ACC112 (cell line): ENCODE data around the gene MGAT5B.

Source experiments
- H2AFZ ChIP-seq: fragments of 200-600 bp; sonication (generic); one replicate; pipeline ENCODE4 v1.6.0; 2017; ENCODE audit warnings: antibody characterized with exemption, low read length; ENCODE audit not compliant: unreplicated experiment
- H3K27ac ChIP-seq: fragments of 200-600 bp; sonication (generic); 2 replicates; pipeline ENCODE4 v1.5.1; 2014; ENCODE audit warnings: low read depth, mild to moderate bottlenecking, antibody characterized with exemption, low read length, moderate library complexity
- H3K27me3 ChIP-seq: fragments of 200-600 bp; sonication (generic); 2 replicates; pipeline ENCODE4 v1.6.1; 2014; ENCODE audit warnings: mild to moderate bottlenecking, antibody characterized with exemption, low read length, moderate library complexity, mixed read lengths; ENCODE audit not compliant: insufficient read depth
- H3K36me3 ChIP-seq: fragments of 200-600 bp; sonication (generic); 2 replicates; pipeline ENCODE4 v1.6.1; 2016; ENCODE audit warnings: mild to moderate bottlenecking, antibody characterized with exemption, low read length, moderate library complexity, mixed read lengths; ENCODE audit not compliant: insufficient read depth
- H3K4me1 ChIP-seq: fragments of 200-600 bp; sonication (generic); one replicate; pipeline ENCODE4 v1.6.1; 2016; ENCODE audit warnings: low read length, mixed read lengths; ENCODE audit not compliant: insufficient read depth, unreplicated experiment, control insufficient read depth
- H3K4me3 ChIP-seq: fragments of 200-600 bp; sonication (generic); 2 replicates; pipeline ENCODE4 v1.5.1; 2014; ENCODE audit warnings: mild to moderate bottlenecking, low read depth, low read length
- H3K79me2 ChIP-seq: fragments of 200-600 bp; sonication (generic); one replicate; pipeline ENCODE4 v1.6.0; 2016; ENCODE audit warnings: low read length; ENCODE audit not compliant: control insufficient read depth, unreplicated experiment, insufficient read depth

Gene MGAT5B

GRCh38 chr17:76903631-76904030, 35.4 kb downstream of the MGAT5B start:
- Histone ChIP-seq H3K27ac (no peak overlapping the region), H3K79me2 (no peaks in the 10 kb centered on the region), H3K27me3 (peaks cover 60% of the 10 kb centered on the region), H3K4me3 (no peak overlapping the region), H3K4me1 (no peaks in the 10 kb centered on the region), H3K36me3 (no peaks in the 10 kb centered on the region), H2AFZ (no peak overlapping the region)

DNA sequence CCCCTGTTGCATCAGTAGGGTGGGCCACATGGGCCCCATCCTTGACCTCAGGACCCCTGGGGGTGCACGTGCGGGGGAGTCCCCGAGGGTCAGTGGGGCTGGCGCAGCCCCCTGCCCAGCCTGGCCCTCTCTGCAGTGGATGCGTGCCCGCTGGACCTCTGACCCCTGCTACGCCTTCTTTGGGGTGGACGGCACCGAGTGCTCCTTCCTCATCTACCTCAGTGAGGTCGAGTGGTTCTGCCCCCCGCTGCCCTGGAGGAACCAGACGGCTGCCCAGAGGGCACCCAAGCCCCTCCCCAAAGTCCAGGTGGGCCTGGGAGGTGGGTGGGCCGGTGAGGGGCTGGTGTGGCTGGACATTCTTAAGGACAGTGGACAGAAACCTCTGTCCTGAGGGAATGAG, 35.9 kb downstream of the MGAT5B start:
- H3K27me3 ChIP-seq: peaks cover 59% of the 10 kb centered on the region
- H2AFZ ChIP-seq: no peak overlapping the region
- no peak overlapping the region for H3K4me3 ChIP-seq
- no peaks in the 10 kb centered on the region for H3K36me3 ChIP-seq
- no peaks in the 10 kb centered on the region for H3K4me1 ChIP-seq
- no peaks in the 10 kb centered on the region for H3K79me2 ChIP-seq
- H3K27ac ChIP-seq: no peak overlapping the region

DNA sequence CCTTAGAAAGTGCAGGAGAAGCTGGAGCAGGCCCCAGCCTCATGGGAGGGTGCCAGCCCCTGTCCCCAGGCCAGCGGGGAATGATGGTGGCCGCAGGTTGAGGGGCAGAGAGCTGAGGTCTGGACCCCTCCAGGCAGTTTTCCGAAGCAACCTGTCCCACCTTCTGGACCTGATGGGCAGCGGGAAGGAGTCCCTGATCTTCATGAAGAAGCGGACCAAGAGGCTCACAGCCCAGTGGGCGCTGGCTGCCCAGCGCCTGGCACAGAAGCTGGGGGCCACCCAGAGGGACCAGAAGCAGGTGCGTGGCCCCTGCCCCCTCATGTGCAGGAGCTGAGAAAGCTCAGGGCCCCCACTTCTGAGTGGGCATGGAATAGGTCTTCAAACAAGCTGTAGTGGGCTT, 36.8 kb downstream of the MGAT5B start:
- H3K36me3 ChIP-seq: no peaks in the 10 kb centered on the region
- no peak overlapping the region for H2AFZ ChIP-seq
- no peaks in the 10 kb centered on the region for H3K4me1 ChIP-seq
- H3K79me2 ChIP-seq: no peaks in the 10 kb centered on the region
- no peak overlapping the region for H3K27ac ChIP-seq
- H3K4me3 ChIP-seq: no peak overlapping the region
- peaks cover 58% of the 10 kb centered on the region for H3K27me3 ChIP-seq

DNA sequence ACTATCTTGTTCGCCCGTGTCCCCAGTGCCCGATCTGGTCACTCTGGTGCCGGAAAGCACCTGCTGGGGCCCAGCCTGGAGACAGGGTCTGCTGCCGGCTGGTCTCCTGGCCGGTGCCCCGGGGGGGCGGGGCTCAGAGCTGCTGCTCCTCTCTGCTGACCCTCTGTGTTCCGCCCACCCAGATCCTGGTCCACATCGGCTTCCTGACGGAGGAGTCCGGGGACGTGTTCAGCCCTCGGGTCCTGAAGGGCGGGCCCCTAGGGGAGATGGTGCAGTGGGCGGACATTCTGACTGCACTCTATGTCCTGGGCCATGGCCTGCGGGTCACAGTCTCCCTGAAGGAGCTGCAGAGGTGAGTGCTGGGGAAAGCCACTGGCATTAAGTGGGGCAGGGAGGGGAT, 37.6 kb downstream of the MGAT5B start:
- Histone ChIP-seq H3K27ac (no peak overlapping the region), H2AFZ (no peak overlapping the region), H3K27me3 (peaks cover 58% of the 10 kb centered on the region), H3K4me3 (no peak overlapping the region), H3K36me3 (no peaks in the 10 kb centered on the region), H3K79me2 (no peaks in the 10 kb centered on the region), H3K4me1 (no peaks in the 10 kb centered on the region)

DNA sequence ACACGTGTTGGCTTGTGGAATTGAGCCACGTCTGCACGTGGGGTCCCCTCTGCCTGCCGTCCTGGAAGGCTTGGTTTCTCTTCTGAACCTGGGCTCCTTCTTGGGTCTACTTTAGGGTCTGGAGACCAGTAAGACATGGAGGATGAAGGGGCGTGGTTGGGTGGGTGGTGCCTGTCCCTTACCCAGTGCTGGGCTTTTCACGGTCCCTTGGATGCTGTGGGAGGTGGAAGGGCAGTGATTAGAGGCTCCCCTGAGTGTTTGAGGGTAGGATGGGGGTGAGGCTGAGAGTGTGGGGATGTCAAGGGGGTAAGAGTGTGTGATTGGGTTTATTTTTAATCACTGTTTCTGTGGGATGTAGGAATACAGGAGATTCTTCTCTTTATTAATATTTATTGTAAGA, 38.3 kb downstream of the MGAT5B start:
- H2AFZ ChIP-seq: no peak overlapping the region
- no peak overlapping the region for H3K4me3 ChIP-seq
- H3K27ac ChIP-seq: no peak overlapping the region
- no peaks in the 10 kb centered on the region for H3K36me3 ChIP-seq
- H3K27me3 ChIP-seq: peaks cover 56% of the 10 kb centered on the region
- H3K79me2 ChIP-seq: no peaks in the 10 kb centered on the region
- H3K4me1 ChIP-seq: no peaks in the 10 kb centered on the region

DNA sequence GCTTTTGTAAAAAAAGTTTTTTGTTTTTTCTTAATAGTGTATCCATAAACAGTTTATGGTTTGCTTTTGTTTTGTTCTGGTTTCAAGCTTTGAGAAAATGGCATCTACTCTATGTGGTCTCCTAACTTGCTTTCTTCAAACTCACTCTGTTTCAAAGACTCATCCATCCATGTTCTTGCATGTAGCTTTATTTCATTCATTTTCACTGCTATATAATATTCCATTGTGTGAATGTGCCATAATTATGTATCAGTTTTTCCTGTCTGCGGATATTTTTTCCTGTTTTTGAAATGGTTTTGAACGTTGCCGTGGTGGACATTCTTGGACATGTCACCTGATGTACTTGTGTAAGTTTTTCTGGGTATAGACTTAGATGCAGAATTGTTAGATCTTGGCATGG, 39.1 kb downstream of the MGAT5B start:
- Histone ChIP-seq H3K4me1 (no peaks in the 10 kb centered on the region), H2AFZ (no peak overlapping the region), H3K36me3 (no peaks in the 10 kb centered on the region), H3K27me3 (peaks cover 60% of the 10 kb centered on the region), H3K4me3 (no peak overlapping the region), H3K79me2 (no peaks in the 10 kb centered on the region), H3K27ac (no peak overlapping the region)

- Histone ChIP-seq H2AFZ (no peak overlapping the region), H3K36me3 (no peaks in the 10 kb centered on the region), H3K4me3 (no peak overlapping the region), H3K4me1 (no peaks in the 10 kb centered on the region), H3K27me3 (peaks cover 73% of the 10 kb centered on the region), H3K79me2 (no peaks in the 10 kb centered on the region), H3K27ac (no peak overlapping the region)
Observed at GRCh38 chr17:76909971-76910760, 42.0 kb downstream of the MGAT5B start.

DNA sequence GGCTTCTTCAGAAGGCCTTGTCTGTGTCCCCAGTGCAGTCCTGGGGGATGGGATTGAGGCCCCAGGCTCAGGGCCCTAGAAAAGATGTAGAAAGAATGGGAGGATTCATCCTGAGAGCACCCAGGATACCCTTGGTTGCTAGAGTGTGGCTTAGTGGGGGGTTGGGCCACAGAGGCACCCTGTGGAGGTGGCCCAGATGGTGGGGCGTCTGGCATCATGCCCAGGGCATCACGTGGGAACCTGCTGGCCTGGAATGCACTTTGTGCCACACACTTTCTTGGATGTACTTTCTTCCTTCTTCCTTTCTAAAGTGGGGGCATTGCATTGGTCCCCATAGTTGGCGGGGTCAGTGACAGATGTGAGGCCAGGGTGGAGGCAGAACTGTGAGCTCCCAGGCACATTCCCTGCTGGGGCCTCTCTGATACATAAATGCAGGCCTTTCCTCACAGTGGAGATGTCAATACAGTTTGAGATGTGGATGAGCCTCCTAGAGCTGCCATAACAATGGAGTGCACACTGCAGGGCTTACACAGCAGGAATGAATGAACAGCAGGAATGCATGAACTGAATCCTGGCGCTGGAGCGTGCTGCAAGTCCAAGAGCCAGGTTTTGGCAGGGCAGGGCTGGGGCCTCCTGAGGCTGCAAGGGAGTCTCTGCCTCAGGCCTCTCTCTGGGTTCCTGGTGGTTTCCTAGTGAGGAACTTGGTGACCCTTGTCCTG, 43.3 kb downstream of the MGAT5B start:
- Histone ChIP-seq H3K27me3 (peaks cover 76% of the 10 kb centered on the region), H3K36me3 (no peaks in the 10 kb centered on the region), H2AFZ (no peak overlapping the region), H3K4me1 (no peaks in the 10 kb centered on the region), H3K27ac (no peak overlapping the region), H3K4me3 (no peak overlapping the region), H3K79me2 (no peaks in the 10 kb centered on the region)

DNA sequence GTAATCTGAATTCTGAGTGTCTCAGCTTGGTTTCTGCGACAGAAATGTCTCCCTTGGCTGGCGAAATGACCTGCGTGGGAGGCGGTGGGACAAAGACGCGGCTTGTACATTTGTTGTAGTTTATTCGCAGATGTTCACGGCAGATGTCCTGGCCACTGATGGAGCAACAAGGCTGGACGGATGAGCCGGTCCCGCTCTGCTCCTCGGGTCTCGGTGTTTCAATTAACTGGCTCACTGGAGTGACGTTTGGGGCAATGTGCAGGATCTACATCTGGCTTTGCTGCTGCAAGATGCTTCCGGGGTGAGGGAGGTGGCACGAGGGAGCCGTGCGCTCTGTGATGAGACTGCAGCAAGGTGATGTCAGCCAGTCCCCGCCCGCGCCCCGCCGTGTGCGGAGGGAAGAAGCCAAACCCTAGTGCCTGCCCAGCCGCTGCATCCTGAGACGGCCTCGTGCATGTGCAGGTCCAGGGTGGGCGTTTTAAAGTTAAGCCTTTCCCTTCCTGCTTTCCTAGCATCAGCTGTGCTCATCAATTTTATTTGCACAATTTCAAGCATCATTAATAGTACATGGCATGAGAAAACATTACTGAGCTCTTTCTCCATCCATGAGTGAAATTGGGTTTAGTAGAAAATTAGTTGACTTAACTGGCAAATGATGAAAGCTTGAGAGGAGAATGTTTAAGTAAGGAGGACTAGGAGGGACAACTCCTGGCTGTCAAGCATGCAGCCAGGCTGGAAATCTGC, 44.4 kb downstream of the MGAT5B start:
- H3K27ac ChIP-seq: no peak overlapping the region
- H3K36me3 ChIP-seq: no peaks in the 10 kb centered on the region
- no peak overlapping the region for H2AFZ ChIP-seq
- H3K4me1 ChIP-seq: no peaks in the 10 kb centered on the region
- peaks cover 78% of the 10 kb centered on the region for H3K27me3 ChIP-seq
- H3K4me3 ChIP-seq: no peak overlapping the region
- H3K79me2 ChIP-seq: no peaks in the 10 kb centered on the region

- peaks cover 91% of the 10 kb centered on the region for H3K27me3 ChIP-seq
- H3K4me3 ChIP-seq: no peak overlapping the region
- no peaks in the 10 kb centered on the region for H3K4me1 ChIP-seq
- H3K27ac ChIP-seq: no peak overlapping the region
- no peak overlapping the region for H2AFZ ChIP-seq
- H3K36me3 ChIP-seq: no peaks in the 10 kb centered on the region
- H3K79me2 ChIP-seq: no peaks in the 10 kb centered on the region
Observed at GRCh38 chr17:76914937-76915336, 46.7 kb downstream of the MGAT5B start.
